Fibroblast of pulmonary artery (primary cell): ENCODE measurements around the gene STOML1.
A peak's percentile ranks its signal among the peaks of the same experiment; 100 is the strongest.

Experiments used
- DNase-seq: peaks from one replicate; pipeline ENCODE4 v3.0.0-alpha.2; 2010; ENCODE audit warnings: low read depth
- H3K4me3 ChIP-seq: replicated peaks from 2 replicates; pipeline ENCODE4 v1.5.1; 2011; ENCODE audit warnings: low read depth, mild to moderate bottlenecking, control low read depth, low read length, moderate library complexity
- CTCF ChIP-seq: IDR thresholded peaks from 2 replicates; pipeline ENCODE4 v1.5.1; 2011; ENCODE audit warnings: mild to moderate bottlenecking, control low read depth, low read length, inconsistent platforms; ENCODE audit errors: missing control alignments

Gene STOML1

GRCh38 chr15:73992594-73992898 is 451 bp upstream of the STOML1 start:
- H3K4me3 ChIP-seq, result peak overlapping the region; percentile 25
- no peak for TF ChIP-seq CTCF
- DNase-seq, result no peak

- no peak for TF ChIP-seq CTCF
- peak overlapping the region; percentile 59 for H3K4me3 ChIP-seq
- peak; percentile 84 for DNase-seq
Measured at GRCh38 chr15:73991260-73991659, 835 bp downstream of the STOML1 start.

GRCh38 chr15:73990250-73991005 is 1.7 kb downstream of the STOML1 start:
- no peak overlapping the region for H3K4me3 ChIP-seq
- no peak for DNase-seq
- no peak for TF ChIP-seq CTCF

GRCh38 chr15:73989001-73989798 is 2.9 kb downstream of the STOML1 start:
- peak; percentile 74 for DNase-seq
- TF ChIP-seq CTCF, result no peak
- H3K4me3 ChIP-seq, result no peak overlapping the region

- DNase-seq, result no peak
- no peak overlapping the region for H3K4me3 ChIP-seq
- TF ChIP-seq CTCF, result no peak
Measured at GRCh38 chr15:73988445-73988969, 3.6 kb downstream of the STOML1 start.

GRCh38 chr15:73987681-73988444 is 4.2 kb downstream of the STOML1 start:
- no peak for TF ChIP-seq CTCF
- no peak overlapping the region for H3K4me3 ChIP-seq
- no peak for DNase-seq
